PC-3 (cell line): Measurements from ENCODE around the gene DHX32. TPM values are rescaled to one million over a fixed set of nuclear protein-coding genes. Genes with fewer than 3 reads are reported as not detected.
A peak's percentile ranks its signal among the peaks of the same experiment; 100 is the strongest.
"Not testable (repeated sequence)": the region's sequence is repeated elsewhere in the genome, so short reads cannot be mapped to it uniquely, and the experiment has no call there.

Experiments
- ATAC-seq: fragments of 200-7000 bp; cut with Tn5 transposase; 2 replicates; pipeline ENCODE4 v1.9.1; 2020; ENCODE audit warnings: mild to moderate bottlenecking, moderate library complexity
- BruUV-seq: library from RNA; stranded (reverse); fragments of 400-500 nt; replicated peaks from 2 replicates; lab custom pipeline; 2021; lab: Mats Ljungman, UMichigan
- CTCF ChIA-PET: fragments of 300-600 bp; sonication (Branson Sonifier 250); formaldehyde crosslinking; loops from one replicate; lab custom pipeline; 2022; ENCODE audit warnings: antibody characterized with exemption; lab: Charles Lee
- POLR2A ChIA-PET: fragments of 300-600 bp; sonication (Branson Sonifier 250); formaldehyde crosslinking; loops from one replicate; lab custom pipeline; 2022; ENCODE audit warnings: antibody characterized with exemption; ENCODE audit not compliant: unreplicated experiment; lab: Charles Lee
- DNase-seq: peaks from one replicate; pipeline ENCODE4 v3.0.0-alpha.2; 2015
- H2AFZ ChIP-seq: fragments of 300-600 bp; sonication (generic); 2 replicates; pipeline ENCODE4 v1.6.0; 2016; ENCODE audit warnings: antibody characterized with exemption, low read length
- H3F3A ChIP-seq: fragments of 300-600 bp; sonication (generic); one replicate; pipeline ENCODE4 v1.6.0; 2017; ENCODE audit warnings: antibody characterized with exemption, low read length, control low read depth, mild to moderate bottlenecking; ENCODE audit not compliant: unreplicated experiment
- H3K27ac ChIP-seq: fragments of 300-600 bp; sonication (generic); 2 replicates; pipeline ENCODE4 v1.5.1; 2016; ENCODE audit warnings: mild to moderate bottlenecking, low read length
- H3K27me3 ChIP-seq: fragments of 300-600 bp; sonication (generic); 2 replicates; pipeline ENCODE4 v1.6.1; 2016; ENCODE audit warnings: low read length, mixed read lengths
- H3K36me3 ChIP-seq: fragments of 300-600 bp; sonication (generic); 2 replicates; pipeline ENCODE4 v1.6.1; 2016; ENCODE audit warnings: low read depth, mixed run types, low read length, mixed read lengths
- H3K4me1 ChIP-seq: fragments of 300-600 bp; sonication (generic); 2 replicates; pipeline ENCODE4 v1.5.1; 2016; ENCODE audit warnings: low read length; ENCODE audit not compliant: insufficient read depth
- H3K4me2 ChIP-seq: fragments of 300-600 bp; sonication (generic); 2 replicates; pipeline ENCODE4 v1.6.0; 2016; ENCODE audit warnings: low read length
- H3K4me3 ChIP-seq: fragments of 300-600 bp; sonication (generic); 2 replicates; pipeline ENCODE4 v1.5.1; 2016; ENCODE audit warnings: mild to moderate bottlenecking, low read length, mixed read lengths
- H3K79me2 ChIP-seq: fragments of 300-600 bp; sonication (generic); 2 replicates; pipeline ENCODE4 v1.6.1; 2017; ENCODE audit warnings: low read length, mixed read lengths
- H3K9ac ChIP-seq: fragments of 300-600 bp; sonication (generic); 2 replicates; pipeline ENCODE4 v1.6.0; 2016; ENCODE audit warnings: mild to moderate bottlenecking, low read length
- H3K9me2 ChIP-seq: fragments of 300-600 bp; sonication (generic); replicated peaks from 2 replicates; pipeline ENCODE4 v1.6.1; 2016; ENCODE audit warnings: mixed run types, low read length, mixed read lengths
- H3K9me3 ChIP-seq: fragments of 300-600 bp; sonication (generic); 2 replicates; pipeline ENCODE4 v1.6.1; 2016; ENCODE audit warnings: low read length, mixed read lengths
- H4K20me1 ChIP-seq: fragments of 300-600 bp; sonication (generic); 2 replicates; pipeline ENCODE4 v1.6.1; 2016; ENCODE audit warnings: low read length, mixed read lengths
- CTCF ChIP-seq: fragments of 300-600 bp; sonication (generic); conservative IDR thresholded peaks from 2 replicates; pipeline ENCODE4 v1.5.1; 2017; ENCODE audit warnings: antibody characterized with exemption, low read depth, mild to moderate bottlenecking, low read length
- EZH2 ChIP-seq: fragments of 300-600 bp; sonication (generic); IDR thresholded peaks from one replicate; pipeline ENCODE4 v1.6.1; 2017; ENCODE audit warnings: antibody characterized with exemption, mild to moderate bottlenecking, low read length; ENCODE audit not compliant: unreplicated experiment
- EZH2phosphoT487 ChIP-seq: fragments of 300-600 bp; sonication (generic); IDR thresholded peaks from 2 replicates; pipeline ENCODE4 v1.6.1; 2018; ENCODE audit warnings: mild to moderate bottlenecking, antibody characterized with exemption, low read length, borderline replicate concordance
- intact Hi-C: fragments of 100-400 bp; cut with micrococcal nuclease; formaldehyde crosslinking; loops from 2 replicates; pipeline ENCODE4 v1.9.0; 2023
- total RNA-seq: library from RNA; depleted of rRNA; stranded (reverse); fragments of >200 nt; gene quantifications from 2 replicates; pipeline ENCODE4 v1.2.3, GENCODE V29; 2014

The DHX32 gene
- total RNA-seq, 1 experiment from 2014 or later: 38.7 TPM

- ATAC-seq (peak; percentile 37; the same call in 1 of the 2 replicates), DNase-seq (peak; percentile 60)
- Histone ChIP-seq H3K4me3 (peak overlapping the region; percentile 8; the same call in 1 of the 2 replicates), H3K4me2 (peak overlapping the region; percentile 51), H3K4me1 (peaks cover 32% of the 10 kb centered on the region), H3K27ac (peak overlapping the region; percentile 51), H3K79me2 (peaks cover 56% of the 10 kb centered on the region)
- BruUV-seq, H3K9me3 ChIP-seq, CTCF ChIA-PET, H3F3A ChIP-seq, POLR2A ChIA-PET, H3K9ac ChIP-seq, intact Hi-C loops, H3K9me2 ChIP-seq, H3K36me3 ChIP-seq, H3K27me3 ChIP-seq, H4K20me1 ChIP-seq, H2AFZ ChIP-seq: not testable (repeated sequence)
Measured at GRCh38 chr10:125892402-125892801, 11.3 kb upstream of the DHX32 start.

GRCh38 chr10:125889441-125889840 is 8.3 kb upstream of the DHX32 start:
- H2AFZ ChIP-seq, H3K36me3 ChIP-seq, H3K27ac ChIP-seq, H3K9me2 ChIP-seq, CTCF ChIA-PET, H3K9ac ChIP-seq, DNase-seq, intact Hi-C loops, H3K9me3 ChIP-seq, H3F3A ChIP-seq, H3K27me3 ChIP-seq, BruUV-seq, H3K4me3 ChIP-seq, H4K20me1 ChIP-seq: not testable (repeated sequence)
- H3K4me2 ChIP-seq: peak overlapping the region; percentile 39; the same call in 1 of the 2 replicates
- peak; percentile 65 for ATAC-seq
- POLR2A ChIA-PET: interaction anchor here (0.6 kb wide), 1 partner anchor 28 kb away, joined by 3 read pairs; no protein-coding TSS in a partner anchor
- H3K79me2 ChIP-seq: peaks cover 53% of the 10 kb centered on the region
- H3K4me1 ChIP-seq: peaks cover 47% of the 10 kb centered on the region

GRCh38 chr10:125886914-125887512 is 5.9 kb upstream of the DHX32 start:
- intact Hi-C loops: no loop called here
- H3K36me3 ChIP-seq: no peaks in the 10 kb centered on the region

More at GRCh38 chr10:125886914-125887512, 5.9 kb upstream of the DHX32 start:
- no peak overlapping the region for H3K4me3 ChIP-seq
- no peaks in the 10 kb centered on the region for H3K9me3 ChIP-seq
- no peaks in the 10 kb centered on the region for H3F3A ChIP-seq
- H4K20me1 ChIP-seq: no peaks in the 10 kb centered on the region
- TF ChIP-seq EZH2phosphoT487 (no peak), CTCF (no peak), EZH2 (no peak)
- H3K4me1 ChIP-seq: peaks cover 35% of the 10 kb centered on the region
- no peak overlapping the region for H3K27ac ChIP-seq
- DNase-seq (no peak), ATAC-seq (peak; percentile 34; the same call in 1 of the 2 replicates)
- POLR2A ChIA-PET: no interaction called here
- no peaks in the 10 kb centered on the region for H3K27me3 ChIP-seq
- H2AFZ ChIP-seq: no peak overlapping the region
- peaks cover 31% of the 10 kb centered on the region for H3K79me2 ChIP-seq
- H3K9me2 ChIP-seq: no peaks in the 10 kb centered on the region
- H3K4me2 ChIP-seq: no peak overlapping the region
- no TSS peak for BruUV-seq
- CTCF ChIA-PET: no interaction called here
- no peak overlapping the region for H3K9ac ChIP-seq
